ENCODE measurements around the gene MAFG.

MAFG gene

GRCh38 chr17:81924557-81925532, 2.7 kb downstream of the MAFG start:
- no peak overlapping the region for H3K4me3 ChIP-seq (ENCODE audit: severe bottlenecking)
- peak overlapping the region; percentile 90 for H3K27ac ChIP-seq (ENCODE audit: poor library complexity, severe bottlenecking)
- H3K4me1 ChIP-seq (ENCODE audit: insufficient read depth, poor library complexity, severe bottlenecking): peaks cover 14% of the 10 kb centered on the region
- ATAC-seq (ENCODE audit: low read depth) (no peak), DNase-seq (ENCODE audit: low spot score) (no peak)
- H3K9me3 ChIP-seq (ENCODE audit: severe bottlenecking): no peaks in the 10 kb centered on the region
- no peak for TF ChIP-seq CTCF (IDR thresholded peaks at IDR 0.05; ENCODE audit: poor library complexity, severe bottlenecking)
- H3K36me3 ChIP-seq (ENCODE audit: low read depth): peaks cover 20% of the 10 kb centered on the region
- no peaks in the 10 kb centered on the region for H3K27me3 ChIP-seq (ENCODE audit: insufficient read depth, poor library complexity, severe bottlenecking)

GRCh38 chr17:81923302-81924260, 4.0 kb downstream of the MAFG start:
- H3K27ac ChIP-seq (ENCODE audit: poor library complexity, severe bottlenecking): peak overlapping the region; percentile 90
- H3K36me3 ChIP-seq (ENCODE audit: low read depth): peaks cover 20% of the 10 kb centered on the region
- no peaks in the 10 kb centered on the region for H3K9me3 ChIP-seq (ENCODE audit: severe bottlenecking)
- ATAC-seq (ENCODE audit: low read depth): peak; percentile 59
- no peak for TF ChIP-seq CTCF (IDR thresholded peaks at IDR 0.05; ENCODE audit: poor library complexity, severe bottlenecking)
- peak overlapping the region; percentile 23 for H3K4me3 ChIP-seq (ENCODE audit: severe bottlenecking)
- DNase-seq (ENCODE audit: low spot score): no peak
- peaks cover 14% of the 10 kb centered on the region for H3K4me1 ChIP-seq (ENCODE audit: insufficient read depth, poor library complexity, severe bottlenecking)
- no peaks in the 10 kb centered on the region for H3K27me3 ChIP-seq (ENCODE audit: insufficient read depth, poor library complexity, severe bottlenecking)

- H3K4me3 ChIP-seq (ENCODE audit: severe bottlenecking): no peak overlapping the region
- DNase-seq (ENCODE audit: low spot score): no peak
- H3K9me3 ChIP-seq (ENCODE audit: severe bottlenecking): no peaks in the 10 kb centered on the region
- H3K36me3 ChIP-seq (ENCODE audit: low read depth): peaks cover 20% of the 10 kb centered on the region
- H3K27ac ChIP-seq (ENCODE audit: poor library complexity, severe bottlenecking): peak overlapping the region; percentile 90
- ATAC-seq (ENCODE audit: low read depth): no peak
- TF ChIP-seq CTCF (IDR thresholded peaks at IDR 0.05; ENCODE audit: poor library complexity, severe bottlenecking): no peak
- H3K27me3 ChIP-seq (ENCODE audit: insufficient read depth, poor library complexity, severe bottlenecking): no peaks in the 10 kb centered on the region
- H3K4me1 ChIP-seq (ENCODE audit: insufficient read depth, poor library complexity, severe bottlenecking): peaks cover 14% of the 10 kb centered on the region
Measured at GRCh38 chr17:81922566-81923301, 4.8 kb downstream of the MAFG start.

GRCh38 chr17:81921996-81922565, 5.5 kb downstream of the MAFG start:
- TF ChIP-seq CTCF (IDR thresholded peaks at IDR 0.05; ENCODE audit: poor library complexity, severe bottlenecking): no peak
- Histone ChIP-seq H3K27ac (ENCODE audit: poor library complexity, severe bottlenecking) (no peak overlapping the region), H3K4me3 (ENCODE audit: severe bottlenecking) (no peak overlapping the region), H3K9me3 (ENCODE audit: severe bottlenecking) (no peaks in the 10 kb centered on the region), H3K4me1 (ENCODE audit: insufficient read depth, poor library complexity, severe bottlenecking) (peaks cover 14% of the 10 kb centered on the region), H3K36me3 (ENCODE audit: low read depth) (peaks cover 20% of the 10 kb centered on the region), H3K27me3 (ENCODE audit: insufficient read depth, poor library complexity, severe bottlenecking) (no peaks in the 10 kb centered on the region)
- DNase-seq (ENCODE audit: low spot score): no peak
- ATAC-seq (ENCODE audit: low read depth): no peak
